Activated T-cell treated with anti-CD3 and anti-CD28 coated beads for 48 hours (primary cell): Measurements from ENCODE around the gene NOTCH3.

Experiments
- DNase-seq: peaks from one replicate; pipeline ENCODE4 v3.0.0-alpha.2; 2020; ENCODE audit warnings: low read depth

NOTCH3 gene

DNA sequence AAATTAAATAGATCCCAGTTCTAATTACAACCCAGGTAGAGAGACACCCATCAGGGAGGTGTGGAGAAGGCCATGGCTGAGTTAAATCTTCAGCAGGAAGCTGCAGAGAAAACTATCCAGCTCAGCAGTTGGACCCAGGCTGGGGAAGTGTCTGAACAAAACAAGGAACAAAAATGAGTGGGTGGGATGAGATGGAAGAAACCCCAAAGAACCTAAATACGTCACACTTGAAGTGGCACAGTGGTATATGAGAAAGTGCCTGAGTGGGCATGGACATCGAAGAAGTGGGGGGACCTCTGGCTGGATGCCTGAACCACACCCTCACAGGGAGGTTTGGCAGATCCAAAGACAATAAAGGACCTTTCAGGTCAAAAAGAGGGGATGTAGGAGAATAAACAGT lies 35.0 kb upstream of the NOTCH3 start:
- DNase-seq: no peak

DNA sequence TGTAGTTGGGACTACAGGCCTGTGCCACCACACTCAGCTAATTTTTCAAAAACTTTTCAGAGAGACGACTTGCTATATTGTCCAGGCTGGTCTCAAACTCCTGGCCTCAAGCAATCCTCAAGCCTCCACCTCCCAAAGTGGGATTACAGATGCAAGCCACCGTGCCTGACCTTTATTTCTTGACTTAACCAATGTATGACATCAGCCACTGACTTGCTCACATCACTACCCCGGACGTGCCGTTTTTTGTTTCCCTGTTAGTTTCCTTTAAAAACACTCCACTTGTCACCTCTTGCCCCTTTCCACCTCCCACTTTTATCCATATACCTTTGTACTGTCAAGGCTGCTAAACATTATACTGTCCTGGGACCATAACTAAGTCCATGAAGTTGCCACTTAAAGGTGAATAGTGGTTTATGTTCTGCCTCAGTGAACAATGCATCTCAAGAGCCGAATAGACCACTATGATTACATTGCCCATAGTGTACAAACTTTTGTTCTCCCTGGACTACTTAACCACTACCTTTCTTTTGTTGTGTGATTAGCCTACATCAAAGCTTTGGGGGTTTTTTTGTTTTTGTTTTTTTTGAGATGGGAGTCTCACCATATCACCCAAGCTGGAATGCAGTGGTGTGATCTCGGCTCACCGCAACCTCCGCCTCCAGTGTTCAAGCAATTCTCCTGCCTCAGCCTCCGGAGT lies 33.8 kb upstream of the NOTCH3 start:
- DNase-seq: no peak

DNA sequence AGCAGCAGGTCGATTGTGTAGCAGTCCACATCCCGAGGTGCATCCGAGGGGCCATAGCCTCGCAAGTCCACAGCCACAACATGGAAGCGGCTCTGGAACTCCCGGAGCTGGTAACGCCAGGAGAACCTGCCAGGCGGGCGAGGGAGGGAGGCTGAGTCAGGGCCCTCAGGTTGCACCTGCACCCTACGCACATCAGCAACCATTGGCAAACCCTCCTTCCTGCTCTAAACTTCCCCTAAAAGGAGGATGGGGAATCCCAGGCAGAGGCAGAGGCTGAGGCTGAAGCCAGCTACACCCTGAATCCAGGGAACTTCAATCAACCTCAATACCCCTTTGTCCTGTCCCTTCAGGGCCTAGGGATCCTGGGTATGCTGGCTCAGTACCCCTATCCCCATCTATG lies 30.5 kb upstream of the NOTCH3 start:
- DNase-seq: no peak

DNA sequence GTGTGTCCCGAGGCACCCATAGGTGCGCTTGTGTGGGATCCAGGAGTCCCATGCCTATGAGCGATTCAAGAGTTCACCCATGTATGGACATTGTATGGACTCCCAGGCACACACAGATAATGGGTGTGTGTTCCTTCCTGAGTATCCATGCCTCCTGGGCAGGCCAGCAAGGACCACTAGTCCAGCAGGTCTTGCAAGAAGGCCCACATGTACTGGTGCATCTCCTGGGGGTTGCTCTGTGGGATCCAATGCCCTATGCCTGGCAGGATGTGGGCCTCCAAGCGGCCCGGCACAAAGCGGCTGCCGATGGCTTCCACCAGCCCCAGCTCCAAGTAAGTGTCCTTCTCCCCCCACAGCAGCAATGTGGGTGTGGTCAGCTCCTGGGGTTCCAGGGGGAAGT lies 26.5 kb upstream of the NOTCH3 start:
- DNase-seq: no peak

DNA sequence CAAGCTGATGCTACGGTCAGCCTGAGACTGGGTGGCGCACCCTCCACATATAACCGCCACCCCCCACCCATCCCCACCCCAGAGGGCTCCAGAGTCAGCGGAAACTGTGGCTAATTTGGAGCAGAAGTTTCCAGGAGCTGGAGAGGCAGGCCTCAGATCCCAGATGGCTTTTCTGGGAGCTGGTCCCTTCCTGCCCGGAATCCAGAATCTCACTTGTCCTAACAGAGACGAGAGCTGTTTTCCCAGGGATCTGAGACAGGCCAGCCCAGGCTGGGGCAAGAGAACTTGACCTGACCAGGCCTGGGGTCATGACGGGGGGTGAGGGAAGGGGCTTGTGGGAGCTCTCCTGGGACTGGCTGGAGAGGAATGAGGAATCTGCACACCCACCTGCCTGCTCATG lies 25.0 kb upstream of the NOTCH3 start:
- DNase-seq: no peak

DNA sequence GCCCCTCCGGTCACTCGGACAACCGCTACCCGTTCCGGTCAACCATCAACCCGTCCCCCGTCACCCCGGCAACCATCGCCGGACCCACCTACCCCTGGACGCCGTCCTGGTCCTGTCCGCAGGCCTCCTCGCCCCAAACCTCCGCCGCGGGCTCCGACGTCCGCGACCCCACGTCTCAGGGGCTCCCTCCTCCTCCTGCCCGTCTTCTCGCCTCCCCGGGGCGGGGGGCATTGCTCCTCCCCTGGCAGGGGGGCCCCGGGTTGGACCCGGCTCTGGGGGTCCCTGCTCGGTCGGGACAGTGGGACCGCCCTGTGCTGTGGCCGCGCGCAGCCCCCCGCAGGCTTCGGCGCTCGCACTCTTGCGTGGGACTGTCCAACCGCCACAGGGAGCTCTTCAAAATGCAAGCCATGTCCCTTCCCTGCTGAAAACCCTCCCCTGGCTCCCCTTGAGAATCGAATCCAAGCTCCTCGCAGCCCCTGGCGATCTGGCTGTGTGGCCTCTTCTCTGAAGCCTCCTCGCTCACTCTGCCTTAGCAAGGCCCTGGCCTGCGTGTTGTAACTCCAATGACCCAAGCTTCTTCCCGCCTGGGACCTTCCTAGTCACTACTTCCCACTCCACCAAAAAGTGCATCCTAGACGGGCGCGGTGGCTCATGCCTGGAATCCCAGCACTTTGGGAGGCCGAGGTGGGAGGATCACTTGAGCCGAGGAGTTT lies 23.0 kb upstream of the NOTCH3 start:
- no peak for DNase-seq

DNA sequence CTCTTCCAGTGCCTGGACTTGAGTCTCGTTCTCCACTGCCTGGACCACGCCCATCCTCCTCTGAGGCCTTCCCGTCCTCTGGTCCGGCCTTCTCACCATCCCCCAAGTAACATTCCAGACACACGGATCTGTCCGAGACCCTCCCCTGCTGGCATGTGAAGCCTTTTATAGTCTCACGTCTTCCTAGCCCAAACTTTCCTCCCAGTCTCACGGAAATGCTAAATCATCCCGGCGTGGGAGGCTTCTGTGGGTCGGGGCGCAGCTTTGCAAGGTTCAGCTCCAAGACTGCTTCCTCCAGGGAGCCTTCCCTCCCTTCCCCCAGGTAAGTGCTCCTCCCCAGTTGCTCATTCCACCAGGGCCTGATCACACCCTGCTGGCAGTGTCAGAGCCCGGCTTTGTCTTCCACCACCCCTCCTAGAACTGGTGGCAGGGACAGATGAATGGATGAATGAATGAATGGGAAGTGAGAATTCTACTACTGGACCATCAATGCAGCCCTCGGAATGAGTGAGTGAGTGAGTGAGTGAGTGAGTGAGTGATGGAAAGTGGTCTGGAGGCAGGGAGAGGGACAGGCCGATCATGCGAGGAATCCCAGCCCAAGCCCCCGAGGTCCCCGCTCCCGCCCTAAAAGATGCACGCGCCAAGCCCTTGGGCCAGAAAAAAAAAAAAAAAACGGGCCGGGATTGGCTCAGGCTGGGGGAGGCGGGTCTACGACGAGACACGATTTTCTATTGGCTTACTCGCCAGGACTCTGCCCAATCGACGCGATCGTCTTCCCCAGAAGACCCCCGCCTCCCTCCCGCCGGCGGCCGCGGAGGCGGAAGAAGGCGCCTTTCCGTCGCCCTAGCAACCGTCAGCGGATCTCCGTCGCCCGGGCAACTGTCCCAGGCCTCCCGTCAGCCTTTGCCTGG lies 22.2 kb upstream of the NOTCH3 start:
- DNase-seq: peak; percentile 76

DNA sequence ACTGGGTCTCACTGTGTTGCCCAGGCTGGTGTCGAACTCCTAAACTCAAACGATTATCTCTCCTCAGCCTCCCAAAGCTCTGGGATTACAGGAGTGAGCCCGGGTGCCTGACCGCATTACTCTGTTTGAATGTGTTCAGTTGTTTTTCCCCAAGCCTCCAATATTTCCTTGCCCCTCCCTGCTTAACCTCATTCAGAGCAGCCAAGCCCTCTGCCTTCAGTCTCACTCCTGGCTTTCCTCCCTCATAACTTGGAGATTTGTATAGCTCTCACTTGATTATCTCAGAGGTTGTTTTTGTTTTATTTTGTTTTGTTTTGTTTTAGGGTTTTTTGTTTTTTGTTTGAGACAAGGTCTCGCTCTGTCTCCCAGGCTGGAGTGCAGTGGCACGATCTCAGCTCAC lies 20.0 kb upstream of the NOTCH3 start:
- DNase-seq: no peak

DNA sequence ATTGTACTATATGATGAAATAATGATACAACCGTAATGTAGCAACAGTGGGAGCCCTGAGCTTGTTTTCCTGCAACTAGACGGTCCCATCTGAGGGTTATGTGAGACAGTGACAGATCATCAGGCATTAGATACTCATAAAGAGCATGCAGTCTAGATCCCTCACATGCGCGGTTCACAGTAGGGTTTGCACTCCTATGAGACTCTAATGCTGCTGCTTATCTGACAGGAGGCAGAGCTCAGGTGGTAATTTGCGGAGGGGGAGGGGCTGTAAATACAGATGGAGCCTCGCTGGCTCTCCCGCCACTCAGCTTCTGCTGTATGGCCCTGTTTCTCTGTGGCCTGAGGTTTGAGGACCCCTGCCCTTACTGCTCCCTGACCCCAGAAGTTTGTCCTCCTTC lies 17.7 kb upstream of the NOTCH3 start:
- no peak for DNase-seq

DNA sequence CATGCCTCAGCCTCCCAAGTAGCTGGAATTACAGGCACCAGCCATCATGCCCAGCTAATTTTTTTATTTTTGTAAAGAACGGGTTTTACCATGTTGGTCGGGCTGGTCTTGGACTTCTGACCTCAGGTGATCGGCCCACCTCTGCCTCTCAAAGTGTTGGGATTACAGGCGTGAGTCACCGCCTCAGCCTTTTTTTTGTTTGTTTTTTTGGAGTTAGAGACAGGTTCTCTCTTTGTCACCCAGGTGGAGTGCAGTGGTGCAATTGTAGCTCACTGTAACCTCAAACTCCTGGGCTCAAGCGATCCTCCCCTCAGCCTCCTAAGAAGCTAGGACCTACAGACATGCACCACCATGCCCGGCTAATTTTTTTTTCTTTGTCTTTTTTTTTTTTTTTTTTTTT lies 15.6 kb upstream of the NOTCH3 start:
- no peak for DNase-seq

DNA sequence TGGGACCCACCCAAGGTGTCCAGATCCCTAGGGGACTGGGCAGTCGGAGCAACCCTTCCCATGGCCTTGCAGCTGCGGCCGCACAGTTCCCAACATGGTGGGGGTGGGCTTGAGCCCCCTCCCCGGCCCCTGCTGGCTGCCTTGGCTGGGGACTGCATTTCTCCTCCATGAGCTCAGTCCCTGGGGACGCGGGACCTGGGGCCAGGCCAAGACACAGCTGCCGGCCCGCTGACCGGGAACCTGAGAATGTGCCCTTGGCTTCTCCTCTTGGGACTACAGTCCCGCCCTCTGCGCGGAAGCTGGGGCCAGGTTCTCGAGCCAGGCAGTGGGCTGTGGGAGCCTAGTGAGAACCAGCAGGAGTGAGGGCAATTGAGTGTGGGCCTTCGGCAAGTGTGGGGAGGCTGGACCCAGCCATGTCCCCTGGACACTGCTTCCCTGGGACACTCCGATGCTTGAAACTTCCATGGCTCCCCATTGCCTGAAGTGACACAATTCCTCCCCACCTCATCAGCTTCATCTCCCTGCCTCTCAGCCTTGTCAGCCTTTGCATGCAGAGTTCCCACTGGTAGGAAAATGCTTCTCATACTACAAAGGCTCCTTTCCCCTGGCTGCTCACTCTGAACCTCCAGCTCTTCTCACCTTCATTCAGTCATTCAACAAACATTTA lies 13.1 kb upstream of the NOTCH3 start:
- no peak for DNase-seq

DNA sequence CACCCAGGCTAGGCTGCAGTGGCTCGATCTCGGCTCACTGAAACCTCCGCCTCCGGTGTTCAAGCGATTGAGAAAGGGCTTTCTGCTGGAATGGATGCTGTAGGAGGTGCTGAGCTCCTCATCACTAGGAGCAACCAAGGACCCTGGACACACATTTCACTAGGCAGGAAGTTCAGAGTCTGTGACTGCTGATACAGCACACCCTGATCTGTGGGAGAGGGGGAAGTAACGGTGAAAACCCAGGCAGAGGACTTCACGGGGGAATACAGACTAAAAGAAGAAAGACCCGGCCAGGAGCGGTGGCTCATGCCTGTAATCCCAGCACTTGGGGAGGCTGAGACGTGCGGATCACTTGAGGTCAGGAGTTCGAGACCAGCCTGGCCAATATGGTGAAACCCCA lies 11.9 kb upstream of the NOTCH3 start:
- DNase-seq: no peak

DNA sequence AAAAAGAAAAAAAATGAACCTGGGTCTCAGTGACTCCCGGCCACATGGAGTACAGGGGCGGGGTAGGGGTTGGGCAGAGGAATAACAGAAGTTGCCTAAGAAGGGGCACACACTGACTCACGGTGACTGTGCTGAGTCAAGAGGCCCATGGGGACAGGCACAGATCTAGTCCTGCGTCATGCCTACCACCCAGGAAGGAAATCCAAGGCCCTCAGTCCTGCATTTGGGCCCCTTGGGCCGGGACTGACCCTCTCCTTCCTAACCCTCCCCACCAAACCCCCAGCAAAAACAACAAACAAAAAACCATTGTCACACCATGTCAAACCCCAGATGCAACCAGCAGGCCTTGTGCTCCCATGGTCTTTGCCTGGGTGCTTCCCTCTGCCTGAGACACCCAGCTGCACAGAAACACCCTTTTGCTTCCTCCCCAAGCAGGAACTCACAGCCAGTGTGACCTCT lies 9.6 kb upstream of the NOTCH3 start:
- no peak for DNase-seq

DNA sequence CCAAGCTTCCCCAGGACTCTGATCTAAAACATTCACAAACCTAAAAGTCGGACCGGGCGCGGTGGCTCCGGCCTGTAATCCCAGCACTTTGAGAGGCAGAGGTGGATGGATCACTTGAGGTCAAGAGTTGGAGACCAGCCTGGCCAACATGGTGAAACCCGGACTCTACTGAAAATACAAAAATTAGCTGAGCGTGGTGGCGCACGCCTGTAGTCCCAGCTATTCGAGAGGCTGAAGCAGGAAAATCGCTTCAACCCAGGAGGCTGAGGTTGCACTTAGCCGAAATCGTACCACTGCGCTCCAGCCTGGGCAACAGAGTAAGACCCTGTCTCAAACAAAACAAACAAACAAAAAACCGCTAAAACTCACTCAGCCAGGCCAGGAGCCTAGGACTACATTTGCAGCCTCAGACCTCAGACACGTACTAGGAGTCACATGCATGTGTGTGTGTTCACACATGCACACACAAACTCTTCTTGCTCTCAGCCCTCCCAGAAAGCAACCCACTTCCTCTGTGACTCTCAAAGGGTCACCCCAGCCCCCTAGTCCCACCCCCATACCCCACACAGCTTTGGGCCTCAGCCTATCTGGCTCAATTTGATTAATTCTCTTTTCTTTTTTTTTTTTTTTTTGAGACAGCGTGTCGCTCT lies 704 bp upstream of the NOTCH3 start:
- no peak for DNase-seq

DNA sequence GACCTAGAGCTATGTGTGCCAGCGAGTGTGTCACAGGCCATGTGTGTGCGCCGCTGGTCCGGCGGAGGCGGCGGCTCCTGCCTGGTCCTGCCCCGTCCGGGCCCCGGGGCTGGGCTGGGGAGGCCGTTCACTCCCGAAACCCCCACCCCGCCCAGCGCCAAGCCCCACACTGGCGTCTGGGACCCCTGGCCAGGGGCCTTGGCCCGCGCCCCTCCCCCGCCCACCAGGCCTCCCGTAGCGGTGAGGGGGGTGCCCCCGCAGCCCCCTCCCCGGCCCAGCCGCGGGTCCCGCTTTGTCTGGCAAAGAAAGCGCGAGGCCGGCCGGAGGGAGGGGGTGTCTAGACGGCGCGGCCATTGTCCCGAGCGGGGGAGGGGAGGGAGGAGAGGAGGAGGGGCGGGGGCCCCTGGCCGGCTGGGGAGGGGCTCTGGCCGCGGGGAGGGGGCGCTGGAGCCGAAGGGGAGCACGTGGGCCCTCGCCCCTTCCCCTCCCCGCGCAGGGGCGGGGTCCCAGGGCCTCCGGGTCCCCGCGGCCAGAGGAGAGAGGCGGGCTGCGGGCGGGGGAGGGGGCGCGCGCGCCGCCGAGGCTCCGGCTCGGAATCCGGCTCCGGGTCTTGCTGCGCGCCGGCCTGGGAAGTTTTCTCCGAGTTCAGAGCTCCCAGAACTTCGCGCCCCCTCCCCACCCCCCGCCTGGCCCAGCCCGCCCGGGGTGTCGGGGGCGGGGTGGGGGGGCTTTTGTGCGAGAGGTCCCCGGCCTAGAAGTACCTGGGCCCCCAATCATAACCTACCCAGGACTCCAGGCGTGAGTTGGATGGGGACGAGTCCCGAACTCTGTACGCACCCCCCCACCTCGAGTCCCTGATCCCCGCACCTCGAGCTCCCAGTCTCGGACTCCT lies 888 bp downstream of the NOTCH3 start:
- DNase-seq: no peak

DNA sequence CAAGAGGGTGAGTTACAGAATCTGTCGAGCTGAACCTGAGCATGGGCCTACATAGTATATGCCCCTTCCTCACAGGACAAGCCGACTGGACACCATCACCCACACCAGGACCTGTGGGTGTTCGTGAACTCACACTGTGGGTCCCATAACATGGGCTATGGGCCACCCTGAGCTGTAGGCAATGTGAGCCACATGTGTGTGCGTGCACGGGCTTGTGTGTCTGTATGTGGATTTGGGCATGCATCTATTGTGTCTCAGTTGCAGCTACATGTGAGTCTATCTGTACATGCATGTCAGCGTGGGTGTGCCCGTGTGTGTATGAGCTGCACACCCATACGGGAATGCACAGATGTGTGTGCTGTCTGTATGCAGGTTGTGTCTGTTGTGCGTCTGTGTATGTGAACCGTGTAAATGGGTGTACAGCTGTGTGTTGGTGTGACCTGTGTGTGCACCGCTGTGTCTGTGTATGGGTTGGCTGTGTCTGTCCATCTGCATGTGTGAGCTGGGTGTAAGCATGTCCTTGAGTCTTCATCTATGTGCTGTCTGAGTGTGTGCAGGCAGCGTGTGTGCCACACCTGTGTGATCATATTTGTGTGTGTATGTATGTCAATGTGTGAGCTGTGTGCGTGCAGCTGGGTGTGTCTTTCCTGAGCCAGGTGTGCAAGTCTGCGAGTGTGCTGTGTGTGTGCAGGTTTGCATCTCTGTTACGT lies 1.7 kb downstream of the NOTCH3 start:
- DNase-seq: no peak

DNA sequence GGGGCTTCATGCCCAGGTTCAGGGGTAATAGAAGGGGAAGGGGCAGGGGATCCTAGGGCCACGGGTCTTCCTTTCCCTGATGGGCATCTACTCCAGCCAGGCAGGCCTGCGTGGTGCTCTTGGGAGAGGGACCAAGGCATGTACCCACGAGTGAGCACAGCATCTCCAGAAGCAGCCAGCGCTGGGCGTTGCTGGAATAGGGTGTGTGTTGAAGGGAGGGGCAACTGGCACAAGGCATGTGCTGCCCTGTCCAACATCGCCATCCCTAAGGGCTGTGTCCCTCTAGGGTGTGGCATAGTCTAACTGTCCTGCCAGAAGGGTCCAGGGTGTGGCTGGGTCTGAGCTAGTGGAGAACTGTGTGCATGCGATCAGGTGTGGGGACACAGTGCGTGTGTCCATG lies 2.9 kb downstream of the NOTCH3 start:
- DNase-seq: no peak

DNA sequence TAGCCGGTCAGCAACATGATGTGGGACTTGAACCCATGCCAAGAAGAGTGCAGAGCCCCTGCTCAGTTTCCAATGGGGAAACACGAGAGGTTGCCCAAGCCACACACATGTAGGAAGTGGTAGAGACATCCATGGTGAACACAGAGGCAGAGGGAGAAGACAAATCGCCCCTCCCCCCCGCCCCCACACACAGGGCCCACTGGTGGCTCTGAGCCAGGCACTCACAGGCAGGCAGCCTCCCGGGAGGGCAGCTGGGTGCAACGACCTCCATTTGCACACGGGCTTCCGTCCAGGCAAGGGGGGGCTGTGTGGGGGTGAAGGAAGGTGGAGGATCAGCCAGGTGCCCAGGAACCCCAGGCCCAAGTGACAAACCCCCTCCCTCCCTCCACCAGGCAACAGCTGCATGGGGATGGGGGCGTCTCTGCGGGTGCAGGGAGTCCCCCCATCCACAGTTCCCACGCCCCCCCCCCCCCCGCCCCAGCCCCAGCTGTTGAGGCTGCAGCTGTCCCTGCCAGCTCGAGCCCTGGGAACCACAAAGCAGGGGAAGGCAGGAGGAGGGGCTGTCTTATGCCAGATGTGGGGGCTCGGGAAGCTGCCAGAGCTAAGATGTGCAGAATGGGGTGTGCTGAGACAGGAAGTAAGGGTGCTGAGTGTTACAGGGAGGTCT lies 3.4 kb downstream of the NOTCH3 start:
- DNase-seq: no peak

DNA sequence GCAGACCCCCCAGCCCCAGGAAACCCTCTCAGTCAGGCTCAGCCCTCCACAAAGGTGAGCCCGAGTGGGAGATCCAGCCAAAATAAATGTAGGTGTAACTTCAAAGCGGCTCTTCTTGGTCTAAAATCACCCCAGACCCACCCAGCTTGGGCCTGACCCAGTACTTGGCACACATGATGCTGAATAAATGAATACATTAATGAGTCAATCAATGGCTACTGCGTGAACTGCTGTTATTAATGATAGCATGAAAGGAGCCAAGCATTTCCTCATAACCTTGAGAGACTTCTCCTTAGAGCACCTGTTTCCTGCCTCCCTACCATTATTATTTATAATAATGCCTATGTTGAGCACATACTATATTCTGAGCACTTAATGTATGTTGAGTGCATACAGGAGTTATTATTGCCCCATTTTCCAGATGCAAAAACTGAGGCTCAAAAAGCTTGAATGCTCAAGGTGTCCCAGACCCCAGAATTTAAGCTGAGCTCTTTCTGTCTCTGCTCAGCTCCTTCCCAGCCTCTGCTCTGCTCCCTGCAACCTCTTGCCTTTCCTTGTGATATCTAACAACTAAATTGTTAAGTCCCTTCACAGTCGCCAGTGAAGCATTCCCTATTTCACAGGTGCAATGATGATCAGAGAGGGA lies 4.3 kb downstream of the NOTCH3 start:
- no peak for DNase-seq
